ENCODE measurements around the gene IL25. TPM values are rescaled to one million over a fixed set of nuclear protein-coding genes. Genes with fewer than 3 reads are reported as not detected.

Gene IL25
- total RNA-seq, 1 donor from 2014 or later: not detected

- Histone ChIP-seq H3K27me3 (ENCODE audit: control insufficient read depth, insufficient read depth, low read length) (peaks cover 20% of the 10 kb centered on the region), H3K36me3 (ENCODE audit: control insufficient read depth, insufficient read depth, low read length) (no peaks in the 10 kb centered on the region), H3K4me3 (ENCODE audit: low read depth, low read length) (no peak overlapping the region)
- DNase-seq (ENCODE audit: low read depth): no peak
- TF ChIP-seq CTCF (IDR thresholded peaks at IDR 0.05; ENCODE audit: insufficient read depth, low read length, poor library complexity, severe bottlenecking): no peak
Measured at GRCh38 chr14:23378612-23379220, 6.1 kb downstream of the IL25 start.

GRCh38 chr14:23379366-23380196, 7.0 kb downstream of the IL25 start:
- DNase-seq (ENCODE audit: low read depth): no peak
- H3K36me3 ChIP-seq (ENCODE audit: control insufficient read depth, insufficient read depth, low read length): no peaks in the 10 kb centered on the region
- no peak overlapping the region for H3K4me3 ChIP-seq (ENCODE audit: low read depth, low read length)
- H3K27me3 ChIP-seq (ENCODE audit: control insufficient read depth, insufficient read depth, low read length): peaks cover 22% of the 10 kb centered on the region
- TF ChIP-seq CTCF (IDR thresholded peaks at IDR 0.05; ENCODE audit: insufficient read depth, low read length, poor library complexity, severe bottlenecking): peak; percentile 95

DNA sequence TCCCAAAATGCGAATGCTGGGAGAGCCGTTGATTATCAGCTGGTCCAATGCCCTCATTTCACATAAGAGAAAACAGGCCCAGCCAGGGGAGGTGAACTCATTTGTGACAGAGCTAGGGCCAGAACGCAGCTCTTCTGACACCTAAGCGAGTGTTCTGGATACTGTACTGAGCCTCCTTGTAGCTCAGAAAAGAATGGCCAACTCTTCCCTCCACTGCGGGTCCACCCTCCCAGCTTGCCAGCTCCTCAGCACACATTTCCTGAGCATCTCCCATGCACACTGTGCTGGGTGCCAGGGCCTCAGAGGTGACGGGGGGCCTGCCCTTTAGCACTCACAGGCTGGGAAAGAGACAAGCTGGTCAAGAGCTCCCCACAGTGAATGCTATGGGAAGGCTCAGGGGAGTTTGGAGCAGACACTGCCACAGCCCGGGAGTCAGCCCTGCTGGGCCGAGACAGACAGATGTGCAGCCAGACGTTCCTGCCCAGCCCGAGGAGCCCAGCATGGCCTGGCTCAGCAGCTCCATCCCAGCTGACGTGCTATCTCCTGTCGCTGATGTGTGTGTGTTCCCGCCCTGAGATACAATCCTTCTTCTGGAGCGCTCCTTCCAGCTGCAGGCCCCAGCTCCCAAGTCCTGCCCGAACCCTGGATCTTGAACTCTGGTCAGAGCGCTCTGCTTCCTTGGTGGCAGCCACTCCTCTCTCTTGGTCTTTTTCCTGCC, 7.7 kb downstream of the IL25 start:
- peaks cover 22% of the 10 kb centered on the region for H3K27me3 ChIP-seq (ENCODE audit: control insufficient read depth, insufficient read depth, low read length)

DNA sequence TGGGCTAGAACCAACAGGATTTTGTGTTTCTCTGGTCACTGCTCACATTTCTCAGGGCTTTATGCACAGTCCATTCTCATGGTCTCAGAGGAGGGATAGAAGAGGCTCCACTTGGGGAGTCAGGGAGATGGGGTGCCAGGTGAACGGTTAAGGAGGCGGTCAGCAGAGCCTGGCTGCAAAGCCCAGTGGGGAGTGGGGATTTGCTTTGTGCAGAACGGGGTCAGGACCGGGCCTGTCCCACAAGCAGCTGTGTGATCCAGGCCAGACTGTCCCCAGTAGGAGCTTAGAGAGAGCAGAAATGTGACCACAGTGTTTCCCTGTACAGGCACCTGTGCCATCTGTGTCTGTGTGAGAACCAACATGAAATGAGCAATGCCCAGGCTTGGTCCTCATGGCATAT, 8.4 kb downstream of the IL25 start:
- no peak for DNase-seq (ENCODE audit: low read depth)

More for the DNA sequence above, 7.7 kb downstream of the IL25 start:
- Histone ChIP-seq H3K36me3 (ENCODE audit: control insufficient read depth, insufficient read depth, low read length) (no peaks in the 10 kb centered on the region), H3K4me3 (ENCODE audit: low read depth, low read length) (no peak overlapping the region)
- TF ChIP-seq CTCF (IDR thresholded peaks at IDR 0.05; ENCODE audit: insufficient read depth, low read length, poor library complexity, severe bottlenecking): no peak
- DNase-seq (ENCODE audit: low read depth): no peak

DNA sequence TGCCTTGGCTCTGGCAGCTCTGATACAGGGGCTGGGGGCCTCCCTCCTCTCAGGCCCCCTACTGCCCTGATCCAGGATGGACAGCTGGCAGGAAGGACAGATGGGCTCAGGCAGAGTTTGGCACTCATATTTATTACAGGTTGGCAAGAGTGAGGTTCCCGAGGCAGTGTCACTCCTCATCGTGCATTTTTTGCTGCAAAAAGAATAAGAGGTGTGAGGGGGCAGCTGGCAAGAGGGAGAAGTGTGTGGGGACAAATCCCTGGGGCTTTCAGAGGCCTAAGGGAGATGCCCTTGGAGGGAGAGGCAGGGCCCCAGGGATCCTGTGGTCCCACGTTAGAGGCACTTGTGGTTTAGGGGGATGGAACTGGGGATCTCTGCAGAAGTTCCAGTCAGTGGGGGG, 9.3 kb downstream of the IL25 start:
- no peak for DNase-seq (ENCODE audit: low read depth)
- H3K36me3 ChIP-seq (ENCODE audit: control insufficient read depth, insufficient read depth, low read length): no peaks in the 10 kb centered on the region
- peaks cover 19% of the 10 kb centered on the region for H3K27me3 ChIP-seq (ENCODE audit: control insufficient read depth, insufficient read depth, low read length)
- no peak overlapping the region for H3K4me3 ChIP-seq (ENCODE audit: low read depth, low read length)
- no peak for TF ChIP-seq CTCF (IDR thresholded peaks at IDR 0.05; ENCODE audit: insufficient read depth, low read length, poor library complexity, severe bottlenecking)

More for the DNA sequence above, 8.4 kb downstream of the IL25 start:
- no peak overlapping the region for H3K4me3 ChIP-seq (ENCODE audit: low read depth, low read length)
- TF ChIP-seq CTCF (IDR thresholded peaks at IDR 0.05; ENCODE audit: insufficient read depth, low read length, poor library complexity, severe bottlenecking): no peak
- peaks cover 19% of the 10 kb centered on the region for H3K27me3 ChIP-seq (ENCODE audit: control insufficient read depth, insufficient read depth, low read length)
- H3K36me3 ChIP-seq (ENCODE audit: control insufficient read depth, insufficient read depth, low read length): no peaks in the 10 kb centered on the region

Measured in kidney epithelial cell (primary cell).